Sigmoid colon (tissue), 7 donors: Measurements from ENCODE around the gene MRGPRX4. TPM values are rescaled to one million over a fixed set of nuclear protein-coding genes. Genes with fewer than 3 reads are reported as not detected.

Experiments used
- DNase-seq: peaks from one replicate; pipeline ENCODE4 v3.0.0-alpha.2; 2019
- H3K27ac ChIP-seq, 4 donors: fragments of 200-600 bp; sonication (generic); one replicate each; pipeline ENCODE4 v1.5.1; 2016 to 2019; ENCODE audit warnings: mild to moderate bottlenecking in 1 of 4
- H3K27me3 ChIP-seq, 3 donors: fragments of 200-600 bp; sonication (generic); one replicate each; pipeline ENCODE4 v1.5.1; 2019; ENCODE audit warnings: mild to moderate bottlenecking in 1 of 3
- H3K36me3 ChIP-seq, 4 donors: fragments of 200-600 bp; sonication (generic); one replicate each; pipeline ENCODE4 v1.5.1; 2016 to 2019
- H3K4me1 ChIP-seq, 4 donors: fragments of 200-600 bp; sonication (generic); one replicate each; pipeline ENCODE4 v1.5.1; 2017 to 2019
- H3K4me3 ChIP-seq, 4 donors: fragments of 200-600 bp; sonication (generic); one replicate each; pipeline ENCODE4 v1.5.1; 2017 to 2019; ENCODE audit warnings: mild to moderate bottlenecking in 2 of 4, moderate library complexity in 1 of 4
- H3K9me3 ChIP-seq, 4 donors: fragments of 200-600 bp in 3 of 4; sonication (generic) in 3 of 4; one replicate each; pipeline versions ENCODE4 v1.5.1 to v1.6.1; 2013 to 2019
- CTCF ChIP-seq, 4 experiments: fragments of 450-650 bp in 3 of 4; fragments of 200-600 bp in 1 of 4; IDR thresholded peaks; one replicate each; pipeline ENCODE4 v1.5.1; 2016 to 2019; ENCODE audit warnings: antibody characterized with exemption in 4 of 4, mild to moderate bottlenecking in 3 of 4, moderate library complexity in 2 of 4
- EP300 ChIP-seq, 4 donors: sonication (generic); formaldehyde crosslinking; IDR thresholded peaks; one replicate each; pipeline ENCODE4 v1.6.1; 2017; ENCODE audit warnings: antibody characterized with exemption in 4 of 4
- POLR2A ChIP-seq, 2 donors: fragments of 450-650 bp; IDR thresholded peaks; one replicate each; pipeline ENCODE4 v1.6.1; 2016; ENCODE audit warnings: antibody characterized with exemption in 2 of 2, mild to moderate bottlenecking in 2 of 2, moderate library complexity in 2 of 2
- POLR2AphosphoS5 ChIP-seq, 4 donors: sonication (generic); formaldehyde crosslinking; IDR thresholded peaks; one replicate each; pipeline ENCODE4 v1.6.1; 2017; ENCODE audit warnings: antibody characterized with exemption in 4 of 4
- WGBS, 2 donors: extraction: QIAGEN DNeasy Blood & Tissue Kit; methylation state at CpG; one replicate each; pipeline ENCODE4 v1.1.7; 2013; 5-methylcytosine and 5-hydroxymethylcytosine counted together
- intact Hi-C: fragments of 100-400 bp; cut with DNase I; formaldehyde crosslinking; loops from one replicate; pipeline ENCODE4 v1.15.1; 2023
- polyA plus RNA-seq, 3 donors: library from polyadenylated mRNA; stranded (reverse); fragments of 200-250 nt; gene quantifications; one replicate each; pipeline ENCODE4 v1.2.3, GENCODE V29; 2013
- total RNA-seq, 4 donors: library from RNA; depleted of rRNA; stranded (reverse); fragments of >200 nt; gene quantifications; one replicate each; pipeline ENCODE4 v1.1.0, GENCODE V29; 2016
- donor health status: healthy with polysubstance abuse.
- donor health status: Bipolar disorder and iron deficiency.
- donor health status: healthy.

MRGPRX4 gene
- total and polyA plus RNA-seq, 7 donors, result not detected

GRCh38 chr11:18140145-18140544, 32.5 kb upstream of the MRGPRX4 start:
- Histone ChIP-seq H3K9me3 (no peaks in the 10 kb centered on the region), H3K27ac (no peak overlapping the region), H3K4me1 (no peaks in the 10 kb centered on the region), H3K36me3 (no peaks in the 10 kb centered on the region), H3K4me3 (no peak overlapping the region), H3K27me3 (no peaks in the 10 kb centered on the region)
- intact Hi-C loops, result no loop called here
- 92 to 97% methylated on average over 2 of the region's 2 CpGs for WGBS, 2 donors
- TF ChIP-seq CTCF (IDR thresholded peaks at IDR 0.05), result no peak
- TF ChIP-seq EP300 (IDR thresholded peaks at IDR 0.05), result no peak
- no peak for TF ChIP-seq POLR2A (IDR thresholded peaks at IDR 0.05)
- TF ChIP-seq POLR2AphosphoS5 (IDR thresholded peaks at IDR 0.05), result no peak
- DNase-seq, result no peak

- Histone ChIP-seq H3K36me3 (no peaks in the 10 kb centered on the region), H3K4me3 (no peak overlapping the region), H3K27ac (no peak overlapping the region), H3K27me3 (no peaks in the 10 kb centered on the region), H3K4me1 (no peaks in the 10 kb centered on the region), H3K9me3 (no peaks in the 10 kb centered on the region)
- 70 to 74% methylated on average over 5 of the region's 5 CpGs for WGBS, 2 donors
- TF ChIP-seq EP300 (IDR thresholded peaks at IDR 0.05), result no peak
- TF ChIP-seq POLR2AphosphoS5 (IDR thresholded peaks at IDR 0.05), result no peak
- TF ChIP-seq POLR2A (IDR thresholded peaks at IDR 0.05), result no peak
- no peak for TF ChIP-seq CTCF (IDR thresholded peaks at IDR 0.05)
- intact Hi-C loops, result no loop called here
- DNase-seq, result no peak
Observed at GRCh38 chr11:18144243-18144642, 28.4 kb upstream of the MRGPRX4 start.

GRCh38 chr11:18145025-18145424, 27.6 kb upstream of the MRGPRX4 start:
- no peak for DNase-seq
- H3K9me3 ChIP-seq, result no peaks in the 10 kb centered on the region
- intact Hi-C loops, result no loop called here
- no peak overlapping the region for H3K27ac ChIP-seq
- no peaks in the 10 kb centered on the region for H3K4me1 ChIP-seq
- H3K36me3 ChIP-seq, result no peaks in the 10 kb centered on the region
- TF ChIP-seq POLR2AphosphoS5 (IDR thresholded peaks at IDR 0.05) (no peak), EP300 (IDR thresholded peaks at IDR 0.05) (no peak), CTCF (IDR thresholded peaks at IDR 0.05) (no peak), POLR2A (IDR thresholded peaks at IDR 0.05) (no peak)
- H3K27me3 ChIP-seq, result no peaks in the 10 kb centered on the region
- no peak overlapping the region for H3K4me3 ChIP-seq
- 63 to 72% methylated on average over 2 of the region's 2 CpGs for WGBS, 2 donors

- Histone ChIP-seq H3K9me3 (no peaks in the 10 kb centered on the region), H3K27me3 (no peaks in the 10 kb centered on the region), H3K4me1 (no peaks in the 10 kb centered on the region), H3K27ac (no peak overlapping the region), H3K4me3 (no peak overlapping the region), H3K36me3 (no peaks in the 10 kb centered on the region)
- DNase-seq, result no peak
- WGBS, 2 donors, result 50 to 54% methylated on average over 3 of the region's 3 CpGs
- TF ChIP-seq CTCF (IDR thresholded peaks at IDR 0.05), result no peak
- no peak for TF ChIP-seq EP300 (IDR thresholded peaks at IDR 0.05)
- TF ChIP-seq POLR2A (IDR thresholded peaks at IDR 0.05), result no peak
- no peak for TF ChIP-seq POLR2AphosphoS5 (IDR thresholded peaks at IDR 0.05)
- intact Hi-C loops, result no loop called here
Observed at GRCh38 chr11:18145837-18146236, 26.8 kb upstream of the MRGPRX4 start.

GRCh38 chr11:18151581-18151980, 21.1 kb upstream of the MRGPRX4 start:
- intact Hi-C loops, result no loop called here
- no peak for DNase-seq
- 84 to 85% methylated on average over 3 of the region's 3 CpGs for WGBS, 2 donors
- Histone ChIP-seq H3K27ac (no peak overlapping the region), H3K27me3 (no peaks in the 10 kb centered on the region), H3K4me3 (no peak overlapping the region), H3K36me3 (no peaks in the 10 kb centered on the region), H3K4me1 (no peaks in the 10 kb centered on the region), H3K9me3 (no peaks in the 10 kb centered on the region)
- TF ChIP-seq CTCF (IDR thresholded peaks at IDR 0.05), result no peak
- TF ChIP-seq POLR2AphosphoS5 (IDR thresholded peaks at IDR 0.05), result no peak
- no peak for TF ChIP-seq EP300 (IDR thresholded peaks at IDR 0.05)
- TF ChIP-seq POLR2A (IDR thresholded peaks at IDR 0.05), result no peak
